NCI-H187 treated with DMSO at 0.1 percent for 48 hours (cell line): ENCODE results near the gene TLL2.

Source experiments
- DNase-seq: peaks from one replicate; lab custom pipeline; 2025; lab: John Stamatoyannopoulos, UW

The TLL2 gene

DNA sequence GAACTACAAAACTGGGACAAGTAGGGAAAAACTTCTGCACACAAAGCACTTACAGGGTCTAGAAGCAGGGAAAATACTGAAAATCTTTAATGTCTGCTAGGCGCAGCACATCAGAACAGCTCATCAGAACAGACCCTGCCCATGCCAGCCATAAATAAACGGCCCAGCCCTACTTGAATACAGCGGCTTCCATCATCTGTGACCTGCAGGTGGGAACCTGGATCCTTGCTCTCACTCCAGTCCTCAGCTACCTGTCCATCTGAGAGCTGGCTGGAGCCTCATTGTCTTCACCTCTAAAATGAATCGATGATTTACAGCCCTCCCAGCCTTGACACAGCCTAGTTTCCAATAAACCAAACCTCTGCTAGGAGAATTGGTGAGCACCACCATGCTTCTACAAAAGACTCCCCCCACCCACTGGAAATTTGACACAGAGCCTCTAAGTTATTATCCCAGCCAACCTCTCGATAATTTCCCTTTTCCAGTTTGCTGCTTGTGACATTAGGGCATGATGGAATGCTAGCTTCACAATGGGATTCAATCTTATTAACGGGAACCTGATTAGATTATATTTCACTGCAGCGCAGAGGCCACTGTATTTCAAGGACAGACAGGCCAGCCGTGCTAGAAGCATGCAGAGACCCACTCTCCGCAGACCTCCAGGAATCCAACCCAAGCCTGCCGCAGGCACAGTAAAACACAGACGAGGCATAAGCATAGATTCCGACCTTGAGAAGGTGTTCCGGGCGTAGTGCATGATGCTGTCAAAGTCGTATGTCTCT, 93.3 kb downstream of the TLL2 start:
- no peak for DNase-seq

DNA sequence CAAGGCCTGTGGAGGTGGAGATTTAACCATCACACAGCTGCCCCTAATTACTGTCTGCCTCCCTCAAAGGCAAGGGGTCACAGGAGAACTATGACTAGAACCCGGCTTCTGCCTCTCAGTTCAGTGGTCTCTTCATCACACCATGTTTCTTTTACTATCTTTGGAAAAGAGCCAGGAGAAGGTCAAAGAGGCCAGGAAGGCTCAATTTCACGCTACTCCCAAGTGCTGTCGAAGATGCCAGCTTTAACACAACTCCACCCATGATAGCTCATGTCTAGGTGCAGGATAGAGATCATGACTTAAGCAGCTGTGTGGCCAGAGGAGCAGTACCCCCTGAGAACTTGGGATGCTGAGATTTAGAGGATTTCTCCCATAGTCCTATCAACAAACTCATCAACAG, 94.4 kb downstream of the TLL2 start:
- no peak for DNase-seq

DNA sequence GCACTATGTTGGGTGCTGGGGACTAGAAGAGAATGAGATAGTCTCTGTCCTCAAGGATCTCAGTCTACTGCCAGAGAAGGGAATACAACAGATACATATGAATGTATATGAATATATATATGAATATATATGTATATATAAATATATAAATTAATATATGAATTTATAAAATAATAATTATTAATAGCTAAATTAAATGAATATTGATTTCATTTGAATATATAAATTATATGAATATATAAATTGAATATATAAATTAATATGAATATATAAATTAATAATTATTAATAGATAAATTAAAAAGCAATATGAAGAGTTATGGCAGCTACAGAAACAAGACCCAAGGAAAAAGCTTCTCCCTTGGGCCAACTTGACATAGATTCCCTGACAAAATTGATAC, 95.1 kb downstream of the TLL2 start:
- DNase-seq, result no peak

DNA sequence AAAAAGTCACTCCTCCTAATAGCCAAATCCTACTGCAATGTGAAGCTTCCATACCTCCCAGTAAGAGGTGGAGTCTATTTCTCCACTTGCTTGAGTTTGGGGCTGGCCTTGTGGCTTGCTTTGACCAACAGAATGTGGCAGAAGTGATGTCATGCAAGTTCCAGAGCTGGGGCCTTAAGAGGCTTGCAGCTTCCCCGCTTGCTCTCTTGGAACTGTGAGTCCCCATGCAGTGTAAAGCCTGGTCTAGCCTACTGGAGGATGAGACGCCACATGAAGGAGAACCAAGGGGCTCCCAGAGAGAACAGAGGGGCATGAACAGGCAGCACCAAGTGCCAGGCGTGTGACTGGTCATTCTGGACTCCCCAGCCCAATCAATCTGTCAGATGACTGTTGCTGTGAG, 96.3 kb downstream of the TLL2 start:
- DNase-seq, result no peak

DNA sequence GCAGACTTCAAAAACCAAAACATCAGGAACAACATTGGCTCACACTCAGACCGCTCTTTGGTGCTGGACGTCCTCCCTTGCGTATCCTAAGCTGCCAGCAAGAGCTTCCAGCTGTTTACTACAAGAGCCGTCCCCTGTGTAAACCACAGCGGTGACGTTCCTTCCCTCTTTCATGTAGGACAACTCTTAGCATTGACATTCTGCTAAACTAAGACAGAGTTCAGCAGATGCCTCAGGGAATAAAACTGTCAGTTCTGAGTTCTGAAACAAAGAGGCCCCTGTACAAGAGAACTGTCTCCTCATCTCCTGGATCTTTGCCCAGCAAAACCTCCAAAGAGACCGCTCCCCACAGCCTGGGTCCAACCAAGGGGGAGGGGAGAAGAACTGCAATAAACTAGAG, 97.1 kb downstream of the TLL2 start:
- no peak for DNase-seq

DNA sequence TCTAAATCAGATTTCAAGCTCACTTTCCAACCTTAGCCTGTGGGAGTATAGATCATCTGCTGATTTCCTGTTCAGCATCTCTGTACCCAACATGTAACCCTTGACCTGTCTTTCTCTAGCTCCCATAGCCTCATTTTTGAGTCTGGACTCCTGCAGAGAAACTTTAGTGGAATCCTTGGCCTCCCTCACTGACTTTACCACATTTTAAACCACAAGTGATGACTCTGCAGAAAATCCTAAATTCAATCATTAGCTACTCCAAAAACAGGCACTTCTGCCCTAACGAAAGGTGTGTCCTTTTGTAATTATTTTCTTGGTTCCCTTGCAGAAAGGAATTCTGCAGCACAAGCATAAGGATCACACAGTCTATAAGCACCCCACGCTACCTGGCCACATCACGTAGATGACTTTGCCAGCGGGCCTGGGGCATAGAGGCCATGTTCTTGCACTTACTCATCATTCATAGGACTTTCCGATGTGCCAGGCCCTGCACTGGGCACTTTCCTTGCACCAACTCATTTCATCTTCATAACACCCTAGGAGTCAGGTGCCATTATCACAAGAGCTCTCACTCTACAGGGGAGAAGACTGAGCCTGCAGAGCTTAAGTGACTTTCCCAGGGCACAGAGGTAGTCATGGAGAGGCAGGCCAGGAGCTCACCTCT, 97.7 kb downstream of the TLL2 start:
- DNase-seq, result no peak

DNA sequence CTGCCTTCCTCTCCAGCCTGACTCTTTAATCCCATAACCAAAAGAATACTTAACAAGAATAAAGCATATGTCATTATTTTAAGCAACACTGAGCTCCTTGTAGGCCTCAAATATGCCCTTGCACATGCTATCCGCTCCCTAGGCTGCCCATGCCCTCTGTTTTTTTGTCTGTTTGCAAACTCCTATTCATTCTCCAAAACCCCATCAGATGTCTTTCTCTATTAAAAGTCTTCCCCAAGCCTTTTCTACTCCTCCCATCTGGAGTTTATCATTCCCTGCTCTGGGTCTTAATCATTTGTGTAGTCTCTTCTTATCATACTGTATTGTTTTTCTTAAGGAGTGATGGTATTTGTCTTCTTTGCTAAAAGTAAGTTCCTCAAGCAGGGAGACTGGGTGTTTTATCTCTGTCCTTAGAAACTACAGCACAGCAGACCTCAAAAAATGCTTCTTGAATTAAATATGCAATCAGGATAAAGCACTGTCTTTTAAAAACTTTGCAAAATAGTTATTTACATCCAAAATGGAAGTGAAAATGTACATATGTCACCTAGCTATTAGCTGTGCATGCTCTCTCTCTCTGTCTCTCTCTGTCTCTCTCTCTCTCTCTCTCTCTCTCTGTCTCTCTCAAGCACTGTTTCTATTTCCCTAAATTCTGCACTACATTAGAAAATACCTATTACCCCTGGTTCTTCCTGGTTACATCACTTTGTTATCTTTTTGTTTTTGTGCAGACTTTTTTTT, 98.4 kb downstream of the TLL2 start:
- DNase-seq, result no peak

DNA sequence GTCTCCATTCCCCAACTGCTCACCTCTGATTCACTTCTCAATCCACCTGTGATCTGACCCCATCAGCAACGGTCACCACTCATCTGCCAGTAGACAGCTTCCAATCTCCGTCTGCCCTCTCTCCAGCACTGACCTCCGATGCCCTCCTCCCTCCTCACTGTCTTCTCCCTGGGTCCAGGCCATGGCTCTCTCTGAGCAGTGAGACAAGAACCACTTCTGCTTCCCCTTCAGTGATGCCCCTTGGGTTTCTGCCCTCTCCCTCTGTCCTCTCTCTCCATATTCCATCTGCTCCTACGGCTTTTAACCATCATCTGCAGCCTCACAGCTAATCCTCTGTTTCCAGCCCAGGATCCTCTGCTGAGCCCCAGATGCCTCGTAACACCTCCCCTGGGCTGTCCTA, 99.4 kb downstream of the TLL2 start:
- DNase-seq, result no peak

DNA sequence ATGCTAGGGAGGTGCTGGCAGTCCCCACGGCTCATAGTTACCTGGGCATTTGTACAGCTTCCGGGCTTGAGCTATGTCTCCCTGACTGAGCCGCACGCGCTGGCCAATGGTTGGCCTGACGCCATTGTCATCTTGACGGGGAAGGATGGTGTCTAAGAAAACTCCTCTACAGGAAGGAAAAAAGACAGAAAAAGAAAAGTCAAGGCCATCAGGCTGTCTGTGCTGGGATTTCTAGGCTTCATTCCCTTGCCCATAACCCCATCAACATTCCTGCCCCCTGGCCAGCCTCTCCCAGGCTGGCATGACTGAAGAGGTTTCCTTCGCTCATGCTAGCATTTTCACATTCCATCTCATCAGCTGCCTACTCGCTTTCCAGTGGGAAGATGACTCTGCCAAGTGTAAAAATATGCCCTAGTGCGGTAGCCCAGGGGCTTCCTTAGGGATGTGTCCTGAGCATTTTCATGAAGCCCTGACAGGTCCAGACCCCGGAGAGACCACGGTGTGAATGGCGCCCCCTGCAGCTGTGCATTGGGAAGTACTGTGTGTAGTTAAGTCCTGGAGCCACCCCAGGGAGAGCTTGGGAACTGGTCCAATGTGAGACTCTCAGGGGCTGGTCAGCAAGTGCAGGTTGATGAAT, 100.5 kb downstream of the TLL2 start:
- no peak for DNase-seq

DNA sequence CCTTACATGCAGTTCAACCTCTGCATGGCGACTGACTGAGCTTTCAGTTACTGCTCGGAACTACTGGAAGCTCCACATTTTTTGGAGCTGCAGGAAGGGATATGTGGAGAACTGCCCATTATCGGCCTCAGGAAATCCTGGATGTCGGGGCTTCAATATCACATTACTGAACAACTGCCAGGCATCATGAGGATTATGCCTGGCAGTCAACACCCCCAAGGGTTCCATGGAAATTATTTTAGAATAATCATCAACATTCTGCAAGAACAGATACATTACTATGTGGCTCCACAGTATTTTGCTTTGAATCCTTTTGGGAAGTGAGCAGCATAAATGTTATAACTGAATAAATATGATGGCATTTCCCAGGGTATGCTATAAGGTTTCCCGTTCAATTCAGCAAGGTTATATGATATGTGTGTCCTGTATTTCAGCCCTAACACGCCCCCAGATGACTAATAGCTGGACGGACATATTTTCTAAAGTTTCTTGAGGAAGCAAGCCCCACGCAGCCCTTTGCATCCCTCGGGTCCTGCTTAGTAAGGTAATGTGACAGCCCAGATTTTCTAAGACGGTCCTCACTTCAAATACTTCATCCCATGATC, 101.9 kb downstream of the TLL2 start:
- DNase-seq, result no peak

DNA sequence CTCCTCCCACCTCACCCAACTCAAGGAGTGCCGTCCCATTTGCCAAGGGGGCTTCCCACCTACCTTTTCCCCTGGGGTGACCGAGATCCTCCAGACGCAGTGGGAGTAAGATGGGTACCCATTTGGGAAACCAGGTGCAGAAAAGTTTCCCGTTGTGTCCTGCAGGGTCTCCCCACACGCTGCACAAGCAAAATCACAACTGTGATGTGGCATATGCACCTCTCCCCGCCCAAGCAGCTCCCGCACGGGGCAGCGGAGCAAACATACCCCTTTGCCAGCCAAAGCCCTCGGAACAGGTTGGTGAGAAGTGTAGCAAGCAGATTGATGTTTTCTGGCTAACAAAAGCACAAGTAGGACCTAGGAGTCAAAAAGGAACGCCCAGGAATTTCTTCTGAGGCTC, 103.4 kb downstream of the TLL2 start:
- no peak for DNase-seq

DNA sequence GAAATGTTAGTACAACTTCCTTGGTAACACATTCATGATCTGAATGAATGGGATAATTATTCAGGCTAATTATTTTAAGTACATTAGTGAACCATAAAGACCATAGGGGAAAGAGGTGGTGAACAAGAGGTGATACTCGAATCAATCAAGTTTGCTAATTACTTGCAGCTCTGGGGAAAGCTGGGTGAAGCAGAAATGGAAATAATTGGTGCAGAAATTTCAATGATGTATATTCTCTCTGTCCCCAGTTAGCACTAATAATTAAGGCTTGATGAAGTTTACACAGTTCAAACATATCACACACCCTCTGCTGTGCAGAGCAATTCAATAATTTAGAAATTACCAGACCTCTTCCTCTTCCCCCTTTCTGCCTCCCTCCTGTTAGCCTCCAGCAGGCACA, 105.5 kb downstream of the TLL2 start:
- no peak for DNase-seq

DNA sequence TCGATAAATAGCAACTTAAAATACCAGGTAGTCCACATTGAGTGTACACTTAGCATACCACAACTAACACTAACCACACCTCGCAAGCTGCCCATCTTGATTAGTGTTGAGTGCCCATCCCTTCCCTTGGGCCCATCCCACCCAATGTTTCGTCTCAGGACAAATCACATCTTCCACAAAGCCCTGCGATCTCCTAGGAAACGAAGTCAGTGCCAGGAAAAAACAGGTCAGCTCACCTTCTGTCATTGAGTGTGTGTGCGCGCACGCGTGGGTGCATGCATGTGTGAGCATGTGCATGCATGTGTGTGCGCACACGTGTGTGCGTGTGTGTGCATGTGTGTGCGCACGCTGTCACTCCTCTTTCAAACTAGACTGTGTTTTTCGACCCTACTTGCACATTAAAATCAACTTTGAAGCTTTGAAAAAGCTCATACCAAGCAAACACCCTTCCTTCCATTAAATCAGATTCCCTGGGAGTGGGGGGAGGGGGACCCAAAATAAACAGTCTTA, 106.1 kb downstream of the TLL2 start:
- DNase-seq, result no peak

DNA sequence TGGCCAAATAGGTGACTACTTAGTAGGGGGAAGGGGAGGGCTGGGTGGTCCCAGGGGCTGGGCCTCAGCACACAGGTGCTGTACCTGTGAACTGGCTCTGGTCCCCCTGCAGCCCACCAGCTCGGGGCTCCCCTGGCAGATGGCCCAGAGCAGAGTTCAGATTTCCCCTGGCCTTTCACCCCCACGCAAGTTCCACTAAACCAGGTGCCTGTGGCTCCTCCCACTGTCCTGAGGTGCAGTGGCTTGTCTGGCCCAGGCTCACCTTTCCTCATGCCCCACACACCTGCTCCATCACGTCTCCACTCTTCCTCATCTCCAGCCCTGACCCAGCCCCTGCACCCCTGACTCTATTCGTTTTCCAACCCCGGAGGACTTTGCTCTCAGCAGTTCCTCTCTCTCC, 107.6 kb downstream of the TLL2 start:
- DNase-seq, result no peak

DNA sequence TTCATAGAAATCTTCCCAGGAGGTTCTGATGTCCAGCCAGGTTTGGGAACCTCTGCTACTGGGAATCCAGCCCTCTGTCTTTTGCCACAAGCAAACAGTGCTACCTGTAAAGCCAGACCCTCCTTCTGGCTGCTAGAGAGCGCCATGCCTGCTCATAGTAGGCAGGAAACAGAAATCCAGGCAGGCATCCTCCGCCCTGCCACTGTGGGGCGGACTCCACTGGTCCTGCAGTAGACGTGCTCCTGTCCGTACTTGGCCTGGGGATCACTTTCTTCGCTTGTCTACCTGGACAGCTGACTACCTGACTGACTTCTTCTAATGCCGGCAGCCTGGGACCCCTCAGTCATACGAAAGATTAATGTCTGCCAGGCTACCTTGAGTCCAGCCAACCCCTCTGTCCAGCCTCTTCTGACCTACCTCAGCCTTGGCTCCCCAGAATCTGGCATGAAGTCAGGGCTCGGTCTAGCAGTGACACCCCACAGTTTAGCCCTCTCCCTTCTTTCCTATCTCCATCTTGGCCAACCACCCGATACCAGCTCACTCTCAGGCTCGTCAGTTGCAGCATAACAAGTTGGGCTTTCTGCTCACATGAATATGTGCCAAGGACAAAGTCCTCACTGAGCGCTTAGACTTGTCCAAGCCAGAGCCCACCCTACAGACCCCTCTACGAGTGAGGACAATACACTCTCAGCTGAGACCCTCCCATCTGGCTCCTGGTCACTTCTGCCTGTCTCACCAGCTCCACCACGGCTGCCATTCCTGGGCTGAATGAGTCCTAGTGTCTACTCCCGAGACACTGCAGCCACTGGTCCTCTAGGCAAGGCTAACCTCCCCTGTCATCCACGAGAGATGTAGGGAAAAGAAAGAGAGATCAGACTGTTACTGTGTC, 111.1 kb downstream of the TLL2 start:
- no peak for DNase-seq

DNA sequence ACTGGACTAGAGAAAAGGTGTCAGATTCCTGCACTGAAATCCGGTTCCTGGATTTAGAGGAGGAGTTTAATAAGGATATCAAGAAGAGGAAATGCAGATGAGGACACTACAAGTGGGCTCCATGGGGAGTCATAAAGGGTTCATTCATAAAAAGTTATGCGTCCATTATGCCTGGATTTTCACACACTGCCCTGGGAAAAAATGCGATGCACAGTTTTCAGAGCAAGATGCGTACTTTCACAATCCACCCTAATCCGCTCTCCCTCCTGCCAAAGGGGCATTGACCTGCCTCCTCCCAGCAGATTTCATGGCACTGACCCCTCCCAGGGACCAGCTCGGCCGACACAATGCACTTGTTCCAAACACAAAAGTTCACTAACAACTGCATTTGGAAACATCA, 112.7 kb downstream of the TLL2 start:
- DNase-seq, result no peak

DNA sequence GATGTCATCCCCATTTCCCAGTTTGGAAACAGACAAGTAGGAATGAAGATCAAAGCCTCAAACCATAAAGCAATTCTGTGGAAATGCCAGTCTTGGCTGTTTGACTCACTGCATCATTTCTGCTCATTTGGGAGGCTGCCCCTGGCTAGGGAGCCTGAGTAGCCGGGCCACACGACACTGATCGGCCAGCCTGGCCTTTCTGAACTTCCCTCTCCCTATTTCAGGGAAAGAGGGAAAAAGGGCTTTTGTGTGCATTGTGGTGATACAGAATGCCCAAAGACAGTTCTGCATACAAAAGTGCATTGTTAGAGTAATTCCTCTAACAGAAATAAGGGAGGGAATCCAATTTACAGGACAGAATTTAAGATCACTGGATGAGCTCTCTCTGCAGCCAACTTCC, 113.3 kb downstream of the TLL2 start:
- no peak for DNase-seq

DNA sequence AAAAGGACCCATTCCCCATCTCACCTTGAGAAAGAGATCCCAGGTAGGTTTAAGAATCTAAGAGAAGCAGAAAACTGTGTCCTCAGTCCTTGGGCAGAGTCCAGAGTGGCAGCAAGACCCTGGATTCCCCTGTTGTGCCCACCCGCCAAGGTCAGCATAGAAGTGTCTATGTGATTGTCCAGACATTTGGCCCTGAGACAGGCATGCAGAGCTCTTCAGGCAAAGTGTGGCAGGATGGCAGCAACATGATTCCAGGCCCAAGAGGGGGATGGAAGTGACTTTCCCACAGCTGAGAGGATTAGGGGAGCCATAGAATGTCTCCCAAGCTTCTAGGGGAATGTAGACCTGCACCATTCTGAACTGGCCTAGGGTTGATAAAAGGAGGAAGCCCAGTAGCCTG, 115.8 kb downstream of the TLL2 start:
- DNase-seq, result no peak

DNA sequence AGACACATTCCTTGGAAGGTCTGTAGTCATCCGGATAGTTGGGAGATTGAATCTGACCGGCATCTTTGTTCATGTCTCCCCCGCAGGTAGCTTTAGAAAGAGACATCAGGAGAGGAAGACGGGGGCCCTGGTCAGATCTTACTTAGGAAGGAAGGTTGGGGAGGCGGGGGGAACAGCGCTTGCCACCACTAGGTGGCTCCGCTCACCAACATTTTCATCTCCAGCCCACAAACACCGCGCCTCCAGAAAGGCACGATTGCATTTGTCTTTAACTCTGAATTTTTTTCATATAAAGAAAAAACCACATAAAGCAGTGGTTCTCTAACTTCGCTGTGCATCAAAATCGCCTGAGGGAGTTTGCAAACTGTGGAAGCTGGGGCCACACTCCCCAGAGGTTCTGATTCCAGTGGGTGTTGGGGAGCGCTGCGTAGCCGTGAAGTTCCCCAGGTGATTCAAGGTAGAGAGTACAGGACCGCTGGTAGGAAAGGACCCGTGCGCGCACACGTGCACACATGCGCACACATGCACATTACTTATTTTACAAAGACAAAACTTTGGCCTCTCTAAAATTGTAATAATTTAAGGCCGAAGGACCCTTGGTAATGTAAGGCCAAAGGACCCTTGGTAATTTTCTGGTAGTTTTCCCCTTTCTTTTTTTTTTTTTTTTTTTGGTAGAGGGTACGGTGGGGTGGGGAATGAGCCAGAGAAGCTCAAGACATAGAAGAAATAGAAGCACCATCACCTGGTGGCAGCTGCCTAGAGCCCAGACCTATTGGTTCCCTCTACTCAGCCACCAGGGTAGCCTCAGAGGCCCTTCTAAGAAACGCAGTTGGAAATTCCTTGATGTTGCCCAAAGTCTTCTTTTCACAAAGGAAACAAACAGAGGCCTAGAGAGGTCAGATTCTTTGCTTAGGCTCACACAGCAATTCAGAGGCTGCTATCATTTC, 117.5 kb downstream of the TLL2 start:
- no peak for DNase-seq

DNA sequence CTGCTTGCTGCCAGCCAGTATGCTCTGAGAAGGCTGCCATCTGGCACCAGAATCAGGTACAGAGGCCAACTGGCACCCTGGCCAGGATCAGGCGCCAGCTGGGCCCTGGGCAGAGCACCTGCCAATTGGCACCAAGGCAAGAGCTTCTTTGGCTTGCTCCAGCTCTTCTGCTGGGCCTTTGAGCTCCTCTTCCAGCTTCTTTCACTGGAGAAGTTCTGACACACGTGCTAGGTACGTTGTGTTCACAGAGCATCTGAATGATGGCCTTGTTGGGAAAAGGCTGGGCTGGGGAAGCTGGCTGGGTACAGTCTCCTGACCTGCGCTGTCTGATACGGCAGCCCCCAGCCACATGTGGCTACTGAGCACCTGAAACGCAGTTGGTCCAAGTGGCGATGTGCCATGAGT, 123.3 kb downstream of the TLL2 start:
- no peak for DNase-seq
